ENCODE data around the gene SETD7.

SETD7 gene

GRCh38 chr4:139556071-139556723 lies at the start of gene SETD7:
Gene SETD7, minus strand, starts transcription at chr4:139556219. Its CDS starts 82 bp downstream, at chr4:139556137.
- no peaks in the 10 kb centered on the region for H3K27me3 ChIP-seq (ENCODE audit: control insufficient read depth in 1 of 2, insufficient read depth in 2 of 2, low read length in 2 of 2)
- no peaks in the 10 kb centered on the region for H3K36me3 ChIP-seq (ENCODE audit: control insufficient read depth in 2 of 2, insufficient read depth in 2 of 2, low read length in 2 of 2)
- peak within 1 kb of the TSS; percentile 94 to 95 for H3K4me3 ChIP-seq (ENCODE audit: low read length in 2 of 2)
- H3K27ac ChIP-seq (ENCODE audit: low read length), result peak within 1 kb of the TSS; percentile 95
- no peaks in the 10 kb centered on the region for H3K9me3 ChIP-seq (ENCODE audit: control insufficient read depth in 2 of 2, low read length in 2 of 2)
- peaks cover 35% of the 10 kb centered on the region for H3K4me1 ChIP-seq (ENCODE audit: control insufficient read depth, insufficient read depth, low read length)
- H3K9ac ChIP-seq (ENCODE audit: low read length in 2 of 2), result peak within 1 kb of the TSS; percentile 89 to 90

GRCh38 chr4:139605516-139605915 lies 49.5 kb upstream of the SETD7 start:
- H3K36me3 ChIP-seq (ENCODE audit: control insufficient read depth in 2 of 2, insufficient read depth in 2 of 2, low read length in 2 of 2), result no peaks in the 10 kb centered on the region
- no peak overlapping the region for H3K4me3 ChIP-seq (ENCODE audit: low read length in 2 of 2)
- no peaks in the 10 kb centered on the region for H3K4me1 ChIP-seq (ENCODE audit: control insufficient read depth, insufficient read depth, low read length)
- no peak overlapping the region for H3K9ac ChIP-seq (ENCODE audit: low read length in 2 of 2)
- no peak overlapping the region for H3K27ac ChIP-seq (ENCODE audit: low read length)
- no peaks in the 10 kb centered on the region for H3K9me3 ChIP-seq (ENCODE audit: control insufficient read depth in 2 of 2, low read length in 2 of 2)
- H3K27me3 ChIP-seq (ENCODE audit: control insufficient read depth in 1 of 2, insufficient read depth in 2 of 2, low read length in 2 of 2), result peaks cover 0 to 2% of the 10 kb centered on the region in 2 donors

GRCh38 chr4:139603576-139604410 lies 47.8 kb upstream of the SETD7 start:
- Histone ChIP-seq H3K27ac (ENCODE audit: low read length) (no peak overlapping the region), H3K4me1 (ENCODE audit: control insufficient read depth, insufficient read depth, low read length) (no peaks in the 10 kb centered on the region), H3K9ac (ENCODE audit: low read length in 2 of 2) (no peak overlapping the region), H3K4me3 (ENCODE audit: low read length in 2 of 2) (no peak overlapping the region), H3K27me3 (ENCODE audit: control insufficient read depth in 1 of 2, insufficient read depth in 2 of 2, low read length in 2 of 2) (peaks cover 0 to 2% of the 10 kb centered on the region in 2 donors), H3K36me3 (ENCODE audit: control insufficient read depth in 2 of 2, insufficient read depth in 2 of 2, low read length in 2 of 2) (no peaks in the 10 kb centered on the region), H3K9me3 (ENCODE audit: control insufficient read depth in 2 of 2, low read length in 2 of 2) (no peaks in the 10 kb centered on the region)

- H3K27ac ChIP-seq (ENCODE audit: low read length), result no peak overlapping the region
- H3K9ac ChIP-seq (ENCODE audit: low read length in 2 of 2), result no peak overlapping the region
- no peaks in the 10 kb centered on the region for H3K36me3 ChIP-seq (ENCODE audit: control insufficient read depth in 2 of 2, insufficient read depth in 2 of 2, low read length in 2 of 2)
Measured at GRCh38 chr4:139602776-139603360, 46.8 kb upstream of the SETD7 start.

GRCh38 chr4:139600662-139601061 lies 44.6 kb upstream of the SETD7 start:
- Histone ChIP-seq H3K4me1 (ENCODE audit: control insufficient read depth, insufficient read depth, low read length) (no peaks in the 10 kb centered on the region), H3K27ac (ENCODE audit: low read length) (no peak overlapping the region), H3K9ac (ENCODE audit: low read length in 2 of 2) (no peak overlapping the region), H3K4me3 (ENCODE audit: low read length in 2 of 2) (no peak overlapping the region), H3K36me3 (ENCODE audit: control insufficient read depth in 2 of 2, insufficient read depth in 2 of 2, low read length in 2 of 2) (no peaks in the 10 kb centered on the region), H3K9me3 (ENCODE audit: control insufficient read depth in 2 of 2, low read length in 2 of 2) (no peaks in the 10 kb centered on the region), H3K27me3 (ENCODE audit: control insufficient read depth in 1 of 2, insufficient read depth in 2 of 2, low read length in 2 of 2) (no peaks in the 10 kb centered on the region)

More at GRCh38 chr4:139602776-139603360, 46.8 kb upstream of the SETD7 start:
- H3K4me1 ChIP-seq (ENCODE audit: control insufficient read depth, insufficient read depth, low read length), result no peaks in the 10 kb centered on the region
- no peak overlapping the region for H3K4me3 ChIP-seq (ENCODE audit: low read length in 2 of 2)
- peaks cover 0 to 2% of the 10 kb centered on the region in 2 donors for H3K27me3 ChIP-seq (ENCODE audit: control insufficient read depth in 1 of 2, insufficient read depth in 2 of 2, low read length in 2 of 2)
- H3K9me3 ChIP-seq (ENCODE audit: control insufficient read depth in 2 of 2, low read length in 2 of 2), result no peaks in the 10 kb centered on the region

- H3K27me3 ChIP-seq (ENCODE audit: control insufficient read depth in 1 of 2, insufficient read depth in 2 of 2, low read length in 2 of 2), result no peaks in the 10 kb centered on the region
- no peaks in the 10 kb centered on the region for H3K36me3 ChIP-seq (ENCODE audit: control insufficient read depth in 2 of 2, insufficient read depth in 2 of 2, low read length in 2 of 2)
- H3K4me1 ChIP-seq (ENCODE audit: control insufficient read depth, insufficient read depth, low read length), result no peaks in the 10 kb centered on the region
- H3K27ac ChIP-seq (ENCODE audit: low read length), result no peak overlapping the region
- no peak overlapping the region for H3K9ac ChIP-seq (ENCODE audit: low read length in 2 of 2)
- H3K9me3 ChIP-seq (ENCODE audit: control insufficient read depth in 2 of 2, low read length in 2 of 2), result no peaks in the 10 kb centered on the region
- no peak overlapping the region for H3K4me3 ChIP-seq (ENCODE audit: low read length in 2 of 2)
Measured at GRCh38 chr4:139599594-139600374, 43.8 kb upstream of the SETD7 start.

- Histone ChIP-seq H3K27ac (ENCODE audit: low read length) (no peak overlapping the region), H3K4me3 (ENCODE audit: low read length in 2 of 2) (no peak overlapping the region), H3K9me3 (ENCODE audit: control insufficient read depth in 2 of 2, low read length in 2 of 2) (no peaks in the 10 kb centered on the region), H3K9ac (ENCODE audit: low read length in 2 of 2) (no peak overlapping the region), H3K4me1 (ENCODE audit: control insufficient read depth, insufficient read depth, low read length) (no peaks in the 10 kb centered on the region), H3K27me3 (ENCODE audit: control insufficient read depth in 1 of 2, insufficient read depth in 2 of 2, low read length in 2 of 2) (no peaks in the 10 kb centered on the region), H3K36me3 (ENCODE audit: control insufficient read depth in 2 of 2, insufficient read depth in 2 of 2, low read length in 2 of 2) (no peaks in the 10 kb centered on the region)
Measured at GRCh38 chr4:139599076-139599475, 43.1 kb upstream of the SETD7 start.

GRCh38 chr4:139596684-139597279 lies 40.8 kb upstream of the SETD7 start:
- H3K9me3 ChIP-seq (ENCODE audit: control insufficient read depth in 2 of 2, low read length in 2 of 2), result no peaks in the 10 kb centered on the region
- H3K9ac ChIP-seq (ENCODE audit: low read length in 2 of 2), result no peak overlapping the region
- no peaks in the 10 kb centered on the region for H3K36me3 ChIP-seq (ENCODE audit: control insufficient read depth in 2 of 2, insufficient read depth in 2 of 2, low read length in 2 of 2)
- no peak overlapping the region for H3K4me3 ChIP-seq (ENCODE audit: low read length in 2 of 2)
- H3K27ac ChIP-seq (ENCODE audit: low read length), result no peak overlapping the region
- no peaks in the 10 kb centered on the region for H3K4me1 ChIP-seq (ENCODE audit: control insufficient read depth, insufficient read depth, low read length)
- H3K27me3 ChIP-seq (ENCODE audit: control insufficient read depth in 1 of 2, insufficient read depth in 2 of 2, low read length in 2 of 2), result no peaks in the 10 kb centered on the region

GRCh38 chr4:139596034-139596683 lies 40.1 kb upstream of the SETD7 start:
- Histone ChIP-seq H3K36me3 (ENCODE audit: control insufficient read depth in 2 of 2, insufficient read depth in 2 of 2, low read length in 2 of 2) (no peaks in the 10 kb centered on the region), H3K27ac (ENCODE audit: low read length) (no peak overlapping the region)

More at GRCh38 chr4:139596034-139596683, 40.1 kb upstream of the SETD7 start:
- no peaks in the 10 kb centered on the region for H3K4me1 ChIP-seq (ENCODE audit: control insufficient read depth, insufficient read depth, low read length)
- no peaks in the 10 kb centered on the region for H3K9me3 ChIP-seq (ENCODE audit: control insufficient read depth in 2 of 2, low read length in 2 of 2)
- no peaks in the 10 kb centered on the region for H3K27me3 ChIP-seq (ENCODE audit: control insufficient read depth in 1 of 2, insufficient read depth in 2 of 2, low read length in 2 of 2)
- H3K9ac ChIP-seq (ENCODE audit: low read length in 2 of 2), result no peak overlapping the region
- H3K4me3 ChIP-seq (ENCODE audit: low read length in 2 of 2), result no peak overlapping the region
